SU-DHL-6 (cell line): ENCODE results near the gene CCDC7.

Experiments used
- H2AFZ ChIP-seq: fragments of 200-600 bp; sonication (generic); 2 replicates; pipeline ENCODE4 v1.6.1; 2014; ENCODE audit warnings: low read depth, mild to moderate bottlenecking, moderate library complexity, mixed read lengths, antibody characterized with exemption, low read length; ENCODE audit not compliant: severe bottlenecking
- H3F3A ChIP-seq: fragments of 200-600 bp; shearing (Covaris generic); 2 replicates; pipeline ENCODE4 v1.6.0; 2016; ENCODE audit warnings: antibody characterized with exemption, mild to moderate bottlenecking; ENCODE audit not compliant: insufficient read depth
- H3K27ac ChIP-seq: fragments of 200-600 bp; sonication (generic); 2 replicates; pipeline ENCODE4 v1.5.1; 2016; ENCODE audit warnings: low read depth, mild to moderate bottlenecking, low read length, moderate library complexity, mixed read lengths
- H3K27me3 ChIP-seq: fragments of 200-600 bp; sonication (generic), shearing (Covaris generic); 2 replicates; pipeline ENCODE4 v1.6.0; 2014; ENCODE audit warnings: mild to moderate bottlenecking, low read length
- H3K36me3 ChIP-seq: fragments of 200-600 bp; sonication (generic); 2 replicates; pipeline ENCODE4 v1.6.1; 2014; ENCODE audit warnings: mild to moderate bottlenecking, low read length, mixed read lengths
- H3K4me2 ChIP-seq: fragments of 300-600, 200-600 bp; shearing (Covaris generic), sonication (generic); 2 replicates; pipeline ENCODE4 v1.6.0; 2014; ENCODE audit warnings: low read length, low read depth, mild to moderate bottlenecking; ENCODE audit not compliant: poor library complexity, severe bottlenecking
- H3K4me3 ChIP-seq: fragments of 200-600 bp; sonication (generic); 2 replicates; pipeline ENCODE4 v1.5.1; 2014; ENCODE audit warnings: antibody characterized with exemption, low read length, mild to moderate bottlenecking, mixed read lengths; ENCODE audit not compliant: insufficient read depth, poor library complexity, severe bottlenecking
- H3K79me2 ChIP-seq: fragments of 200-600 bp; sonication (generic); 2 replicates; pipeline ENCODE4 v1.6.1; 2014; ENCODE audit warnings: mild to moderate bottlenecking, low read length, moderate library complexity; ENCODE audit not compliant: insufficient read depth
- H3K9ac ChIP-seq: fragments of 200-600 bp; sonication (generic); 2 replicates; pipeline ENCODE4 v1.7.0; 2014; ENCODE audit warnings: mild to moderate bottlenecking, low read length
- H3K9me2 ChIP-seq: fragments of 200-600 bp; sonication (generic); replicated peaks from 2 replicates; pipeline ENCODE4 v1.6.1; 2014; ENCODE audit warnings: low read length; ENCODE audit not compliant: insufficient read depth
- H3K9me3 ChIP-seq: fragments of 200-600 bp; sonication (generic); 2 replicates; pipeline ENCODE4 v1.6.1; 2014; ENCODE audit warnings: low read length, mixed read lengths; ENCODE audit not compliant: insufficient read depth
- H4K20me1 ChIP-seq: fragments of 200-600 bp; sonication (generic); 2 replicates; pipeline ENCODE4 v1.6.1; 2014; ENCODE audit warnings: low read depth, mild to moderate bottlenecking, antibody characterized with exemption, low read length, moderate library complexity, mixed read lengths
- CTCF ChIP-seq: fragments of 200-600 bp; sonication (generic); IDR thresholded peaks from one replicate; pipeline ENCODE4 v1.5.1; 2017; ENCODE audit warnings: antibody characterized with exemption, mild to moderate bottlenecking, low read length, moderate library complexity; ENCODE audit not compliant: insufficient read depth, poor library complexity, severe bottlenecking
- EZH2phosphoT487 ChIP-seq: fragments of 200-600 bp; sonication (generic), shearing (Covaris generic); conservative IDR thresholded peaks from 2 replicates; pipeline ENCODE4 v1.6.1; 2018; ENCODE audit warnings: mild to moderate bottlenecking, antibody characterized with exemption, low read length, moderate library complexity, mixed read lengths

Gene CCDC7

GRCh38 chr10:32538256-32538655 lies 92.3 kb downstream of the CCDC7 start:
- no peak for TF ChIP-seq CTCF
- no peak for TF ChIP-seq EZH2phosphoT487

GRCh38 chr10:32540691-32541470 lies 94.9 kb downstream of the CCDC7 start:
- Histone ChIP-seq H3F3A (no peaks in the 10 kb centered on the region), H3K9ac (no peak overlapping the region), H4K20me1 (no peaks in the 10 kb centered on the region), H3K4me3 (no peak overlapping the region), H3K27ac (no peak overlapping the region), H3K9me3 (no peaks in the 10 kb centered on the region), H3K79me2 (no peaks in the 10 kb centered on the region), H3K4me2 (no peak overlapping the region), H3K9me2 (no peaks in the 10 kb centered on the region), H3K36me3 (no peaks in the 10 kb centered on the region), H3K27me3 (no peaks in the 10 kb centered on the region), H2AFZ (no peak overlapping the region)
- no peak for TF ChIP-seq CTCF
- no peak for TF ChIP-seq EZH2phosphoT487

More at GRCh38 chr10:32538256-32538655, 92.3 kb downstream of the CCDC7 start:
- Histone ChIP-seq H3K4me2 (no peak overlapping the region), H3K4me3 (no peak overlapping the region), H3F3A (no peaks in the 10 kb centered on the region), H3K27ac (no peak overlapping the region), H3K79me2 (no peaks in the 10 kb centered on the region), H3K27me3 (no peaks in the 10 kb centered on the region), H3K36me3 (no peaks in the 10 kb centered on the region), H4K20me1 (no peaks in the 10 kb centered on the region), H2AFZ (no peak overlapping the region), H3K9ac (no peak overlapping the region), H3K9me3 (peaks cover 4% of the 10 kb centered on the region; the same call in 1 of the 2 replicates), H3K9me2 (no peaks in the 10 kb centered on the region)

GRCh38 chr10:32548208-32548607 lies 102.3 kb downstream of the CCDC7 start:
- Histone ChIP-seq H2AFZ (no peak overlapping the region), H3F3A (no peaks in the 10 kb centered on the region), H3K9me2 (no peaks in the 10 kb centered on the region), H3K4me2 (no peak overlapping the region), H3K9ac (no peak overlapping the region), H3K9me3 (no peaks in the 10 kb centered on the region), H3K79me2 (no peaks in the 10 kb centered on the region), H3K27me3 (no peaks in the 10 kb centered on the region), H4K20me1 (no peaks in the 10 kb centered on the region), H3K27ac (no peak overlapping the region), H3K36me3 (no peaks in the 10 kb centered on the region), H3K4me3 (no peak overlapping the region)
- no peak for TF ChIP-seq EZH2phosphoT487
- no peak for TF ChIP-seq CTCF
